ENCODE measurements around the gene MAP2K1.
"Not testable (repeated sequence)": the region's sequence is repeated elsewhere in the genome, so short reads cannot be mapped to it uniquely, and the experiment has no call there.

The MAP2K1 gene

GRCh38 chr15:66429117-66429516 is 42.4 kb downstream of the MAP2K1 start:
- no peak for DNase-seq

- DNase-seq = no peak
Observed at GRCh38 chr15:66429546-66429945, 42.8 kb downstream of the MAP2K1 start.

GRCh38 chr15:66430627-66431255 is 44.0 kb downstream of the MAP2K1 start:
- DNase-seq = no peak

GRCh38 chr15:66433726-66434125 is 47.0 kb downstream of the MAP2K1 start:
- no peak for DNase-seq

GRCh38 chr15:66440501-66440900 is 53.8 kb downstream of the MAP2K1 start:
- DNase-seq = no peak

- no peak for DNase-seq
Observed at GRCh38 chr15:66452420-66452819, 65.7 kb downstream of the MAP2K1 start.

GRCh38 chr15:66452971-66453580 is 66.4 kb downstream of the MAP2K1 start:
- DNase-seq = no peak

- DNase-seq = no peak
Observed at GRCh38 chr15:66454143-66454542, 67.4 kb downstream of the MAP2K1 start.

- DNase-seq = no peak
Observed at GRCh38 chr15:66456211-66456610, 69.5 kb downstream of the MAP2K1 start.

GRCh38 chr15:66459818-66460615 is 73.3 kb downstream of the MAP2K1 start:
- no peak for DNase-seq

GRCh38 chr15:66461294-66461693 is 74.6 kb downstream of the MAP2K1 start:
- DNase-seq = not testable (repeated sequence)

GRCh38 chr15:66461917-66462316 is 75.2 kb downstream of the MAP2K1 start:
- no peak for DNase-seq

GRCh38 chr15:66462627-66463026 is 75.9 kb downstream of the MAP2K1 start:
- no peak for DNase-seq

- DNase-seq = not testable (repeated sequence)
Observed at GRCh38 chr15:66465294-66465693, 78.6 kb downstream of the MAP2K1 start.

- DNase-seq = not testable (repeated sequence)
Observed at GRCh38 chr15:66467162-66468040, 80.7 kb downstream of the MAP2K1 start.

GRCh38 chr15:66470825-66471224 is 84.1 kb downstream of the MAP2K1 start:
- DNase-seq = not testable (repeated sequence)

GRCh38 chr15:66472176-66472999 is 85.7 kb downstream of the MAP2K1 start:
- DNase-seq = peak; percentile 19

- DNase-seq = no peak
Observed at GRCh38 chr15:66474135-66474534, 87.4 kb downstream of the MAP2K1 start.

- no peak for DNase-seq
Observed at GRCh38 chr15:66474963-66475362, 88.3 kb downstream of the MAP2K1 start.

GRCh38 chr15:66476535-66476934 is 89.8 kb downstream of the MAP2K1 start:
- DNase-seq = no peak

- no peak for DNase-seq
Observed at GRCh38 chr15:66477011-66477410, 90.3 kb downstream of the MAP2K1 start.

- DNase-seq = no peak
Observed at GRCh38 chr15:66480267-66480666, 93.6 kb downstream of the MAP2K1 start.
